Measurements from ENCODE around the gene UPK3A. TPM values are rescaled to one million over a fixed set of nuclear protein-coding genes. Genes with fewer than 3 reads are reported as not detected.

UPK3A gene
- total and polyA plus RNA-seq, 2 of the 8 experiments (the other 6 are each of a cell fraction or from before 2014, with no cell fraction given), result 0.35 to 1.7 TPM

DNA sequence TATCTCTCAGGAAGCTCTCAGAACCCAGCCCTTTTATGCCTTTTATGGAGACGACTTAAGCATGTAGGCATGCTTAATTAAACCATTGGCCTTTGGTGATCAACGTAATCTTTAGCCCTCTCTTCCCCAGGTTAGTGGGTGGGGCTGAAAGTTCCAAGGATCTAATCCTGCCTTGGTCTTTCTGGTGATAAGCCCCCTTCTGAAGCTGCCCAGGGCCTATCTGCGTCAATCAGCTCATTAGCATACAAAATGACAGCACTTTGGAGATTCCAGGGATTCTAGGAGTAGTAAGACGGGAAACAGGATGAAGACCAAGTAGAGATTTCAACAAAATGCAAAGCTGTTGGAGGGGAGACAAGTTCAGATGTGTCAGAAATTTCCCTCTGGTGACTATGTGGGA lies 28.1 kb downstream of the UPK3A start:
- H2BK20ac ChIP-seq (ENCODE audit: low read length), result no peak overlapping the region
- H3K4me2 ChIP-seq (ENCODE audit: insufficient read depth in 1 of 2, low read depth in 2 of 2, low read length in 2 of 2), result no peak overlapping the region

More for the DNA sequence above, 28.1 kb downstream of the UPK3A start:
- TF ChIP-seq BRCA1 (IDR thresholded peaks at IDR 0.05; ENCODE audit: low read depth, low read length), result no peak
- no peak for TF ChIP-seq PHF8 (conservative IDR thresholded peaks at IDR 0.05; ENCODE audit: low read depth, low read length)
- no peak for TF ChIP-seq FOSL1 (IDR thresholded peaks at IDR 0.05; ENCODE audit: insufficient read depth, low read depth, low read length)
- no peak for TF ChIP-seq BACH1 (IDR thresholded peaks at IDR 0.05; ENCODE audit: low read length)
- H4K91ac ChIP-seq (replicated peaks; ENCODE audit: insufficient read length, low read length), result no peak overlapping the region
- H3K4ac ChIP-seq (replicated peaks; ENCODE audit: insufficient read length, low read depth, low read length), result no peak overlapping the region
- H3K23ac ChIP-seq (ENCODE audit: insufficient read length), result no peak overlapping the region
- peaks cover 0 to 14% of the 10 kb centered on the region in 2 experiments for H4K20me1 ChIP-seq (replicated peaks in 1 of 2; ENCODE audit: control insufficient read depth in 1 of 2, insufficient read depth in 2 of 2, low read length in 2 of 2)
- H3K56ac ChIP-seq (replicated peaks; ENCODE audit: insufficient read length, low read depth, low read length), result no peak overlapping the region
- H3K4me3 ChIP-seq (ENCODE audit: extremely low read depth in 1 of 4, insufficient read depth in 2 of 4, low read depth in 3 of 4, low read length in 4 of 4), result no peak overlapping the region
- H3K27me3 ChIP-seq (replicated peaks in 1 of 4; ENCODE audit: control insufficient read depth in 3 of 4, extremely low read depth in 1 of 4, insufficient read depth in 3 of 4, low read length in 3 of 4), result peaks cover 0 to 4% (median 0%) of the 10 kb centered on the region in 4 experiments; a peak in 2 of 7 replicates
- H3K18ac ChIP-seq (ENCODE audit: extremely low read depth, low read length), result no peak overlapping the region
- H3K23me2 ChIP-seq (ENCODE audit: low read depth, low read length), result peaks cover 3% of the 10 kb centered on the region; the same call in 1 of the 2 replicates
- peaks cover 12% of the 10 kb centered on the region for H3K79me1 ChIP-seq (ENCODE audit: low read depth, low read length)
- H3K4me1 ChIP-seq (replicated peaks in 1 of 4; ENCODE audit: control insufficient read depth in 3 of 4, insufficient read depth in 4 of 4, low read length in 3 of 4), result peaks cover 0 to 10% (median 7%) of the 10 kb centered on the region in 4 experiments; a peak in 5 of 7 replicates
- H3K14ac ChIP-seq (ENCODE audit: insufficient read length), result no peak overlapping the region
- no peaks in the 10 kb centered on the region for H3K9me3 ChIP-seq (ENCODE audit: insufficient read depth in 2 of 2, low read depth in 1 of 2, low read length in 1 of 2)
- H2BK5ac ChIP-seq (ENCODE audit: low read depth, low read length), result no peak overlapping the region
- no peak overlapping the region for H2BK15ac ChIP-seq (ENCODE audit: low read length)
- no peak overlapping the region for H4K8ac ChIP-seq (ENCODE audit: extremely low read depth, insufficient read depth, low read length)
- H2AK5ac ChIP-seq (ENCODE audit: low read depth, low read length), result no peak overlapping the region
- no peak overlapping the region for H3K27ac ChIP-seq (ENCODE audit: low read depth, low read length)
- H2BK120ac ChIP-seq (replicated peaks; ENCODE audit: low read depth, low read length), result no peak overlapping the region
- 70% methylated on average over 4 of the region's 4 CpGs; no CpG with 5 or more reads in 1 of the 2 experiments for WGBS, 2 experiments (ENCODE audit: extremely low coverage in 1 of 2, insufficient coverage in 1 of 2, insufficient read length in 1 of 2, insufficient replicate concordance in 2 of 2, low coverage in 1 of 2, low lambda C conversion rate in 2 of 2, missing lambda C conversion rate in 1 of 2)
- peaks cover 0 to 40% of the 10 kb centered on the region in 2 experiments; a peak in 2 of 4 replicates for H3K79me2 ChIP-seq (ENCODE audit: control insufficient read depth in 1 of 2, insufficient read depth in 2 of 2, low read length in 2 of 2)
- FAIRE-seq (no peak), DNase-seq (ENCODE audit: low read depth in 1 of 2, low spot score in 2 of 2) (no peak)
- H4K5ac ChIP-seq (ENCODE audit: insufficient read length, low read depth, low read length), result no peak overlapping the region
- H3K9ac ChIP-seq (replicated peaks in 1 of 4; ENCODE audit: extremely low read depth in 1 of 4, low read depth in 3 of 4, low read length in 3 of 4), result no peak overlapping the region
- POLR2A ChIA-PET (ENCODE audit: partially characterized antibody), result interaction anchor here (1.2 kb wide), 1 partner anchor 10 kb away, joined by 3 read pairs; no protein-coding TSS in a partner anchor
- no peak overlapping the region for H2AFZ ChIP-seq (ENCODE audit: low read length)
- no peak overlapping the region for H2BK12ac ChIP-seq (ENCODE audit: low read depth, low read length)
- CTCF ChIA-PET (ENCODE audit: partially characterized antibody), result interaction anchor here (0.8 to 2.6 kb wide), 2 partner anchors 22 to 107 kb away, joined by 3 to 9 read pairs; no protein-coding TSS in a partner anchor
- H3K36me3 ChIP-seq (ENCODE audit: control insufficient read depth in 2 of 4, insufficient read depth in 4 of 4, low read length in 3 of 4), result no peaks in the 10 kb centered on the region
